Measurements from ENCODE around the gene STX18. TPM values are rescaled to one million over a fixed set of nuclear protein-coding genes. Genes with fewer than 3 reads are reported as not detected.
A peak's percentile ranks its signal among the peaks of the same experiment; 100 is the strongest.

STX18 gene
- total and polyA plus RNA-seq, 10 of the 15 experiments (the other 5 are each of a cell fraction or from before 2014, with no cell fraction given): 8.2 to 46.6 (median 31.1) TPM

- H3K4me1 ChIP-seq (ENCODE audit: control insufficient read depth, insufficient read depth, low read length): no peaks in the 10 kb centered on the region
- ATAC-seq (peak; percentile 50; the same call in 2 of the 3 replicates), FAIRE-seq (peak; percentile 44), DNase-seq (ENCODE audit: low read depth, low spot score) (no peak)
- peaks cover 0 to 5% of the 10 kb centered on the region in 2 experiments; a peak in 1 of 4 replicates for H3K36me3 ChIP-seq (ENCODE audit: control insufficient read depth in 2 of 2, insufficient read depth in 2 of 2, low read length in 1 of 2)
- WGBS (ENCODE audit: insufficient coverage, insufficient replicate concordance, low lambda C conversion rate, missing lambda C conversion rate): 64% methylated on average over 6 of the region's 6 CpGs
- TF ChIP-seq RAD21 (IDR thresholded peaks at IDR 0.05; ENCODE audit: insufficient read depth, low read depth, low read length) (peak; percentile 45; the same call in 1 of the 2 replicates), PRDM15 (CRISPR knock-in tag; IDR thresholded peaks at IDR 0.05) (no peak), CTCF (IDR thresholded peaks at IDR 0.05 in 2 of 3, conservative IDR thresholded peaks at IDR 0.05 in 1 of 3; ENCODE audit: control insufficient read depth in 2 of 3, extremely low read depth in 1 of 3, insufficient read depth in 1 of 3, low read depth in 3 of 3, low read length in 3 of 3) (peak; percentile 31 to 37 (median 31); a peak in 3 of 6 replicates)
- POLR2A ChIA-PET: interaction anchor here (0.6 kb wide), 1 partner anchor 1435 kb away, joined by 3 read pairs; no protein-coding TSS in a partner anchor
- H3K27me3 ChIP-seq (replicated peaks in 1 of 2; ENCODE audit: control insufficient read depth in 2 of 2, insufficient read depth in 2 of 2, low read length in 1 of 2): no peaks in the 10 kb centered on the region
- H3K4me2 ChIP-seq (ENCODE audit: control insufficient read depth, insufficient read depth): no peak overlapping the region
- in situ Hi-C loops (cut with MboI) (loop anchor here (5.0 to 10.0 kb wide), 2 partner anchors 406 to 1334 kb away; no protein-coding TSS in a partner anchor), intact Hi-C loops (cut with micrococcal nuclease; ENCODE audit: unreplicated experiment) (no loop called here)
- SMC1A ChIA-PET (ENCODE audit: uncharacterized antibody, unreplicated experiment): no interaction called here
- H4K20me1 ChIP-seq (ENCODE audit: control insufficient read depth, insufficient read depth): no peaks in the 10 kb centered on the region
- H3K4me3 ChIP-seq: no peak overlapping the region
- RAD21 ChIA-PET (ENCODE audit: unreplicated experiment): interaction anchor here (0.9 kb wide), 1 partner anchor 9 kb away, joined by 4 read pairs; no protein-coding TSS in a partner anchor
- H2AFZ ChIP-seq (ENCODE audit: control insufficient read depth, low read depth, low read length): no peak overlapping the region
- H3K27ac ChIP-seq (ENCODE audit: control insufficient read depth, insufficient read depth): no peak overlapping the region
- H3K9me3 ChIP-seq (replicated peaks; ENCODE audit: control insufficient read depth, insufficient read depth, low read length): no peaks in the 10 kb centered on the region
- CTCF ChIA-PET: interaction anchor here (0.8 to 2.3 kb wide), 4 partner anchors 16 to 399 kb away, joined by 3 to 6 read pairs (median 4); no protein-coding TSS in a partner anchor
- H3K79me2 ChIP-seq (ENCODE audit: control insufficient read depth, insufficient read depth, low read length): no peaks in the 10 kb centered on the region; the same call in 1 of the 2 replicates
- no peak overlapping the region for H3K9ac ChIP-seq (ENCODE audit: control insufficient read depth, insufficient read depth, low read length)
- no TSS peak for BruUV-seq (replicated peaks)
These were observed 61.0 kb downstream of the STX18 start for GRCh38 chr4:4480685-4481398.
